Muscle of back (tissue), 10 donors: ENCODE measurements around the gene NBPF3. TPM values are rescaled to one million over a fixed set of nuclear protein-coding genes. Genes with fewer than 3 reads are reported as not detected.

Experiments used
- polyA plus RNA-seq, 10 donors: library from polyadenylated mRNA; unstranded; fragments of 120-200 nt; gene quantifications; one replicate each; pipeline ENCODE4 v1.2.1, GENCODE V29; 2013; ENCODE audit not compliant: insufficient read length in 10 of 10

Gene NBPF3
- polyA plus RNA-seq, 10 donors: 3.9 to 10.7 (median 7.4) TPM

Other genes with a start within 250 kb of the NBPF3 start
- 10 to 100 TPM; 25.5 to 36.4 (median 31.7) TPM for gene ECE1, start 149.7 kb upstream of the NBPF3 start, polyA plus RNA-seq
- 1 to 10 TPM; 2.1 to 5.0 (median 3.6) TPM for gene ALPL, start 69.3 kb downstream of the NBPF3 start, polyA plus RNA-seq
- gene RAP1GAP, start 229.2 kb downstream of the NBPF3 start, polyA plus RNA-seq: 1 to 10 TPM; 1.0 to 4.5 (median 1.5) TPM